Peyer's patch (tissue), 4 donors: ENCODE results near the gene TOP3B.

Experiments used
- POLR2A ChIP-seq, 2 donors: fragments of 450-650 bp; IDR thresholded peaks; one replicate each; pipeline ENCODE4 v1.5.1; 2017; ENCODE audit warnings: antibody characterized with exemption in 2 of 2, mild to moderate bottlenecking in 2 of 2, moderate library complexity in 2 of 2
- TF ChIP-seq, protein P1 (sequence below), 6 experiments: fragments of 450-650 bp in 4 of 6; fragments of 200-600 bp in 2 of 6; sonication (generic) in 1 of 6; IDR thresholded peaks; one replicate each; pipeline ENCODE4 v1.5.1; 2017 to 2019; ENCODE audit warnings: antibody characterized with exemption in 6 of 6, mild to moderate bottlenecking in 3 of 6, moderate library complexity in 1 of 6

GRCh38 chr22:22023581-22024137 is 41.1 kb upstream of the TOP3B start:
- no peak for TF ChIP-seq POLR2A (IDR thresholded peaks at IDR 0.05)
- TF ChIP-seq, protein P1, sequence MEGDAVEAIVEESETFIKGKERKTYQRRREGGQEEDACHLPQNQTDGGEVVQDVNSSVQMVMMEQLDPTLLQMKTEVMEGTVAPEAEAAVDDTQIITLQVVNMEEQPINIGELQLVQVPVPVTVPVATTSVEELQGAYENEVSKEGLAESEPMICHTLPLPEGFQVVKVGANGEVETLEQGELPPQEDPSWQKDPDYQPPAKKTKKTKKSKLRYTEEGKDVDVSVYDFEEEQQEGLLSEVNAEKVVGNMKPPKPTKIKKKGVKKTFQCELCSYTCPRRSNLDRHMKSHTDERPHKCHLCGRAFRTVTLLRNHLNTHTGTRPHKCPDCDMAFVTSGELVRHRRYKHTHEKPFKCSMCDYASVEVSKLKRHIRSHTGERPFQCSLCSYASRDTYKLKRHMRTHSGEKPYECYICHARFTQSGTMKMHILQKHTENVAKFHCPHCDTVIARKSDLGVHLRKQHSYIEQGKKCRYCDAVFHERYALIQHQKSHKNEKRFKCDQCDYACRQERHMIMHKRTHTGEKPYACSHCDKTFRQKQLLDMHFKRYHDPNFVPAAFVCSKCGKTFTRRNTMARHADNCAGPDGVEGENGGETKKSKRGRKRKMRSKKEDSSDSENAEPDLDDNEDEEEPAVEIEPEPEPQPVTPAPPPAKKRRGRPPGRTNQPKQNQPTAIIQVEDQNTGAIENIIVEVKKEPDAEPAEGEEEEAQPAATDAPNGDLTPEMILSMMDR (IDR thresholded peaks at IDR 0.05): no peak
